H7 (cell line): Measurements from ENCODE around the gene OTOS. TPM values are rescaled to one million over a fixed set of nuclear protein-coding genes. Genes with fewer than 3 reads are reported as not detected.

Source experiments
- DNase-seq: peaks from one replicate; pipeline ENCODE4 v3.0.0; 2012
- H3K27me3 ChIP-seq: 2 replicates; pipeline ENCODE4 v1.6.0; 2011; ENCODE audit warnings: mild to moderate bottlenecking, low read length; ENCODE audit not compliant: control insufficient read depth, insufficient read depth
- H3K36me3 ChIP-seq: replicated peaks from 2 replicates; pipeline ENCODE4 v1.5.1; 2011; ENCODE audit warnings: low read length; ENCODE audit not compliant: control insufficient read depth, insufficient read depth
- H3K4me3 ChIP-seq: 2 replicates; pipeline ENCODE4 v1.5.1; 2011; ENCODE audit warnings: low read depth, mild to moderate bottlenecking, control low read depth, low read length, moderate library complexity; ENCODE audit not compliant: insufficient read depth
- total RNA-seq: library from RNA; depleted of rRNA; stranded (reverse); fragments of >200 nt; shearing (Covaris generic); gene quantifications from 2 replicates; pipeline ENCODE4 v1.2.3, GENCODE V29; 2014

Gene OTOS
- total RNA-seq, 1 experiment from 2014 or later = not detected

GRCh38 chr2:240172071-240172895, 31.8 kb upstream of the OTOS start:
- Histone ChIP-seq H3K36me3 (no peaks in the 10 kb centered on the region), H3K4me3 (no peak overlapping the region), H3K27me3 (no peaks in the 10 kb centered on the region)
- DNase-seq = no peak

- no peak overlapping the region for H3K4me3 ChIP-seq
- no peak for DNase-seq
- H3K27me3 ChIP-seq = no peaks in the 10 kb centered on the region
- no peaks in the 10 kb centered on the region for H3K36me3 ChIP-seq
Observed at GRCh38 chr2:240170883-240171282, 30.4 kb upstream of the OTOS start.

- Histone ChIP-seq H3K36me3 (no peaks in the 10 kb centered on the region), H3K4me3 (no peak overlapping the region)
- peak; percentile 63 for DNase-seq
Observed at GRCh38 chr2:240170354-240170735, 29.9 kb upstream of the OTOS start.

GRCh38 chr2:240169486-240170353, 29.3 kb upstream of the OTOS start:
- DNase-seq = no peak
- H3K36me3 ChIP-seq = no peaks in the 10 kb centered on the region

More at GRCh38 chr2:240170354-240170735, 29.9 kb upstream of the OTOS start:
- H3K27me3 ChIP-seq = no peaks in the 10 kb centered on the region

GRCh38 chr2:240168546-240169361, 28.3 kb upstream of the OTOS start:
- Histone ChIP-seq H3K27me3 (no peaks in the 10 kb centered on the region), H3K36me3 (no peaks in the 10 kb centered on the region), H3K4me3 (no peak overlapping the region)
- DNase-seq = no peak

More at GRCh38 chr2:240169486-240170353, 29.3 kb upstream of the OTOS start:
- H3K4me3 ChIP-seq = no peak overlapping the region
- H3K27me3 ChIP-seq = no peaks in the 10 kb centered on the region

- no peak for DNase-seq
- no peaks in the 10 kb centered on the region for H3K27me3 ChIP-seq
- H3K36me3 ChIP-seq = no peaks in the 10 kb centered on the region
- H3K4me3 ChIP-seq = no peak overlapping the region
Observed at GRCh38 chr2:240168041-240168440, 27.6 kb upstream of the OTOS start.

GRCh38 chr2:240167588-240167880, 27.1 kb upstream of the OTOS start:
- H3K36me3 ChIP-seq = no peaks in the 10 kb centered on the region
- no peak for DNase-seq

GRCh38 chr2:240166761-240167587, 26.5 kb upstream of the OTOS start:
- no peak overlapping the region for H3K4me3 ChIP-seq
- no peak for DNase-seq

More at GRCh38 chr2:240167588-240167880, 27.1 kb upstream of the OTOS start:
- Histone ChIP-seq H3K27me3 (no peaks in the 10 kb centered on the region), H3K4me3 (no peak overlapping the region)

GRCh38 chr2:240166191-240166590, 25.7 kb upstream of the OTOS start:
- Histone ChIP-seq H3K27me3 (no peaks in the 10 kb centered on the region), H3K36me3 (no peaks in the 10 kb centered on the region), H3K4me3 (no peak overlapping the region)
- no peak for DNase-seq

More at GRCh38 chr2:240166761-240167587, 26.5 kb upstream of the OTOS start:
- H3K36me3 ChIP-seq = no peaks in the 10 kb centered on the region
- no peaks in the 10 kb centered on the region for H3K27me3 ChIP-seq

- no peak for DNase-seq
- H3K27me3 ChIP-seq = no peaks in the 10 kb centered on the region
- no peak overlapping the region for H3K4me3 ChIP-seq
- no peaks in the 10 kb centered on the region for H3K36me3 ChIP-seq
Observed at GRCh38 chr2:240165661-240166060, 25.2 kb upstream of the OTOS start.

- H3K27me3 ChIP-seq = no peaks in the 10 kb centered on the region
- H3K36me3 ChIP-seq = no peaks in the 10 kb centered on the region
- no peak overlapping the region for H3K4me3 ChIP-seq
- no peak for DNase-seq
Observed at GRCh38 chr2:240165034-240165433, 24.6 kb upstream of the OTOS start.

- Histone ChIP-seq H3K27me3 (no peaks in the 10 kb centered on the region), H3K36me3 (no peaks in the 10 kb centered on the region), H3K4me3 (no peak overlapping the region)
- DNase-seq = no peak
Observed at GRCh38 chr2:240164586-240164985, 24.1 kb upstream of the OTOS start.

GRCh38 chr2:240163844-240164574, 23.6 kb upstream of the OTOS start:
- Histone ChIP-seq H3K36me3 (no peaks in the 10 kb centered on the region), H3K4me3 (no peak overlapping the region), H3K27me3 (no peaks in the 10 kb centered on the region)
- no peak for DNase-seq
